HUES48 (cell line): Measurements from ENCODE around the gene PPIE.
"Not testable (repeated sequence)": the region's sequence is repeated elsewhere in the genome, so short reads cannot be mapped to it uniquely, and the experiment has no call there.

Source experiments
- H3K27ac ChIP-seq: one replicate; pipeline ENCODE4 v1.7.0; 2013; ENCODE audit warnings: low read depth, low read length, inconsistent platforms
- H3K27me3 ChIP-seq: 2 replicates; pipeline ENCODE4 v1.6.1; 2013; ENCODE audit warnings: mild to moderate bottlenecking, low read length; ENCODE audit not compliant: control insufficient read depth, insufficient read depth
- H3K36me3 ChIP-seq: 2 replicates; pipeline ENCODE4 v1.6.1; 2013; ENCODE audit warnings: low read length; ENCODE audit not compliant: control insufficient read depth, insufficient read depth
- H3K4me1 ChIP-seq: 2 replicates; pipeline ENCODE4 v1.6.1; 2013; ENCODE audit warnings: mild to moderate bottlenecking, low read length; ENCODE audit not compliant: control insufficient read depth, insufficient read depth
- H3K4me3 ChIP-seq: 2 replicates; pipeline ENCODE4 v1.5.1; 2013; ENCODE audit warnings: mild to moderate bottlenecking, low read depth, low read length
- H3K9ac ChIP-seq: 2 replicates; pipeline ENCODE4 v1.6.1; 2013; ENCODE audit warnings: mild to moderate bottlenecking, low read depth, low read length, moderate library complexity
- H3K9me3 ChIP-seq: 2 replicates; pipeline ENCODE4 v1.6.1; 2013; ENCODE audit warnings: low read length; ENCODE audit not compliant: control insufficient read depth, insufficient read depth

The PPIE gene

DNA sequence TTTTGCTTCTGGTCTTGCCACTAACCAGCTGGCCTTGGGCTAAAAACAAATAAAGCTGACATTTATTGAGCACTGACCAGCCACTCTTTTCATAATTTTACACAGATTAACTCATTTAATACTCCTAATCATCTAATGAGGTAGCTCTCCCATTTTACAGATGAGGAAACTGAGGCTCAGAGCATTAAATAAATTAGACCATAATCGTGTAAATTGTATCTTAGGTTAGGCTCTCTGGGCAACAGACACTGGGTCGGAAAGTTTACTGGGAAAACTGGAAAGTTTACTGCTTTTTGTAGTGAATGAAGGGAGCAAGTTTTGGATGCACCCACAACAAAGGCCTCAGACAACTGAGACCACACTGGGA lies 42.6 kb downstream of the PPIE start:
- no peak overlapping the region for H3K9ac ChIP-seq
- peaks cover 39% of the 10 kb centered on the region for H3K27me3 ChIP-seq
- H3K36me3 ChIP-seq = no peaks in the 10 kb centered on the region
- H3K4me3 ChIP-seq = no peak overlapping the region
- H3K27ac ChIP-seq = no peak overlapping the region
- H3K4me1 ChIP-seq = no peaks in the 10 kb centered on the region
- no peaks in the 10 kb centered on the region for H3K9me3 ChIP-seq

DNA sequence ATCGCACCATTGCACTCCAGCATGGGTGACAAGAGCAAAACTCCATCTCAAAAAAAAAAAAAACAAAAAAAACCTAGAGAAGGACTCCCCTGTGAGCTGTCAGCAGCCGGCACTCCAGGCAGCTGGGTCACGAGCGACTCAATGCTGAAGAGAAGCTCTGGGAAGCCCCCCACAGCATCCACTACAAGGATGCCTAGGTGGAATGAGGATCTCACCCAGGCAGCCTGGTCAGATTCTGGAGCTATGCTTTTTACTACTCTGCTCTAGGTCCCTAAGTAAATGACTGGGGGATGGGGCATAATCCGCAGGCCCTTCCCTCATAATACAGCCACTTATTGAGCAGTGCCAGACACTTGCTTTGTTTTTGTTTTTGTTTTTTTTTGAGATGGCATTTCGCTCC lies 43.4 kb downstream of the PPIE start:
- H3K4me1 ChIP-seq = no peaks in the 10 kb centered on the region
- H3K27ac ChIP-seq = no peak overlapping the region
- H3K9me3 ChIP-seq = no peaks in the 10 kb centered on the region
- H3K36me3 ChIP-seq = no peaks in the 10 kb centered on the region
- peaks cover 44% of the 10 kb centered on the region for H3K27me3 ChIP-seq
- no peak overlapping the region for H3K4me3 ChIP-seq
- H3K9ac ChIP-seq = no peak overlapping the region

DNA sequence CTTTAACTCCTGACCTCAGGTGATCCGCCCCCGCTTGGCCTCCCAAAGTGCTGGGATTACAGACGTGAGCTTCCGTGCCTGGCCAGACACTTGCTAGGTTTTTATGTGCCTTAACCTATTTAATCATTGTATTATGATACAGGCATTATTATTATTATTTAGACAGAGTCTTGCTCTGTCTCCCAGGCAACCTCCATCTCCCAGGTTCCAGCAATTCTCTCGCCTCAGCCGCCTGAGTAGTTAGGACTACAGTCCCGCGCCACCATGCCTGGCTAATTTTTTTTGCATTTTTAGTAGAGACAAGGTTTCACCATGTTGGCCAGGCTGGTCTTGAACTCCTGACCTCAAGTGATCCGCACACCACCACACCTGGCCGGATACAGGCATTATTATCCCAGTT lies 44.0 kb downstream of the PPIE start:
- not testable (repeated sequence) for H3K4me3 ChIP-seq, H3K27ac ChIP-seq, H3K9me3 ChIP-seq, H3K36me3 ChIP-seq, H3K9ac ChIP-seq, H3K4me1 ChIP-seq
- H3K27me3 ChIP-seq = peaks cover 50% of the 10 kb centered on the region

DNA sequence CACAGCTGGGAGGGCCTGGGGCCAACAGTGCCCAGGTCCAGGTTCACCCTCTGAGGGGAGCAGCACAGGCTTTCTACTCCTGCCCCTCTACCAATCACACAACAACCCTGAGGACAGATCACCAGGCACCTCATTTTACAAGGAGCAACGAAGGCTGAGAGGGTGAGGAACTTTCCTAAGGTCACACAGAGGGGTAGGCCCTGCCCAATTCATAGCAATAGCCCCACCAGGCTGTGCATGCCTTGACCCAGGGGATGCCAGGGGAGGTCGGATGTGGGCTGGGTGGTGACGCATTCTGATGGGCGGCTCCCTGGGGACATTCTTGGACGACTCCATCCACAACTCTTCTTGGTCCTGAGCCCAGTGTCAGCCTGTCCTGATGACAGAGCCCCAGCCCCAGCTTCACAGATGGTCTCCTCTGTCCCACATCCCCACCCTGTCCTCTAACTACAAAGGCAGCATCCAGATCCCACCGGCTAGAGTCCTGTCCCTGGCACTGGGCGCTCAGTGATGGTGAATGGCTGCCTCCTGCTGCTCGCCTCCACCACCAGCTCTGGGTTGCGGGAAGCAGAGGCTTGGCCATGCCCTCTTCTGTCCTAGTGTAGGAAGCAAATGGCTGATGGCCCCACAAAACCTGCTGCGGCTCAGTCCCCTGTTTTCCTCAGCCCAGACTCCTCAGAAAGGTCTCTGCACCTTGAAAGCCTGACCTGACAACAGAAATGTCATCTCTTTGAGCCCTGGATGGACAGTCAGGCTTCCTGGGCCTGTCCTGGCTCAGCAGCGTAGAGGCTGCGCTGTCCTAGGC lies 47.8 kb downstream of the PPIE start:
- H3K4me3 ChIP-seq, H3K36me3 ChIP-seq, H3K4me1 ChIP-seq, H3K27ac ChIP-seq, H3K9ac ChIP-seq, H3K9me3 ChIP-seq: not testable (repeated sequence)
- peaks cover 75% of the 10 kb centered on the region for H3K27me3 ChIP-seq

DNA sequence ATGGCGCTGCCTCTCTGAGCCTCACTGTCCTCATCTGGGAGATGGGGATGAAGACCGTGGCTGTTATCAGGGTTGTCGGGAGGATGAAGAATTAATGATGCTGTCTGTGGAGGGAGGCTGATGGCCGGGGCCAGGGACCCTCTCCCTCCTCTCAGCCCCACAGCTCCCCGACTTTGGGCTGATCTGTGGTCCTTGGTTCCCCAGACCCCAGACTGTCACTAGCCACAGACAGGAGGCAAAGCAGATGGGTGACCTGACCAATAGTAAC lies 48.4 kb downstream of the PPIE start:
- not testable (repeated sequence) for H3K4me1 ChIP-seq, H3K9ac ChIP-seq, H3K36me3 ChIP-seq, H3K4me3 ChIP-seq, H3K27ac ChIP-seq, H3K9me3 ChIP-seq
- peaks cover 80% of the 10 kb centered on the region for H3K27me3 ChIP-seq

DNA sequence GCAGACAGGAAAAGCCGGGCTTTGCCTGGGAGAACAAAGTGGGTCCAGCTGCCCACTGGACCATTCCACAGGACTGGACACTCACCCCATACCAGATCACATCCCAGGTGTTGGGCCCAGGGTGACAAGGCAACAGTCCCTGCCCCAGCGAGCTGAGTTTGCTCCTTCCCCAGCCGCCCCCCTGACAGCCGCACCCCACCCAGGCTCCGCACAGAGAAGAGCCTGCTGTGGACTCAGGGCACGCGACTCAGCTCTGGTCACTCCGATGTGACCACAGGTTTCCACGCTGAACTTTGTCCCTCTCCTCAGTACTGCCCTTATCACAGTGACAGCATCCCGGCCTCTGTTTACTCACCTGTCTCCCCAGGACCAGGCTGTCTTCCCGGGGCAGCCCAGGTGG lies 48.8 kb downstream of the PPIE start:
- H3K9ac ChIP-seq = no peak overlapping the region
- H3K4me3 ChIP-seq = no peak overlapping the region
- peaks cover 83% of the 10 kb centered on the region for H3K27me3 ChIP-seq
- H3K36me3 ChIP-seq = no peaks in the 10 kb centered on the region
- H3K27ac ChIP-seq = no peak overlapping the region
- no peaks in the 10 kb centered on the region for H3K9me3 ChIP-seq
- no peaks in the 10 kb centered on the region for H3K4me1 ChIP-seq

DNA sequence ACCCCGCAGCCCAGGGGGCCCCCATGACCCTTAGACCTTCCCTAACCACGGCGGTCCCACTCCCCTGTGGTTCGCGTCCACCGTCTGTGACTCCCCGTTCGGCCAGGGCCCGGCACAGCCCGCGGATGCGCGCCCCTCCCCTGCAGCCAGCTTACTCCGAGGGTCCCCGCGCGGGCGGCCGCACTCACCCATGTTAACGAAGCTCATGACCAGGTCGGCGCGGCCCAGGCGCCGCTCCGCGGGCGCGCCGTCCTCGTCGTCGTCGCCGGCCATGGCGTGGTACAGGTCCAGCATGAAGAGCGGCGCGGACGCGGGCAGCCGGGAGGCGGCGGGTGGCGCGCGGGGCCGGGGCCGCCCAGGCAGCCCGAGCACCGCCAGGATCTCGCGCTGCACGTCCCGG lies 49.3 kb downstream of the PPIE start:
- H3K4me1 ChIP-seq, H3K9me3 ChIP-seq: not testable (repeated sequence)

DNA sequence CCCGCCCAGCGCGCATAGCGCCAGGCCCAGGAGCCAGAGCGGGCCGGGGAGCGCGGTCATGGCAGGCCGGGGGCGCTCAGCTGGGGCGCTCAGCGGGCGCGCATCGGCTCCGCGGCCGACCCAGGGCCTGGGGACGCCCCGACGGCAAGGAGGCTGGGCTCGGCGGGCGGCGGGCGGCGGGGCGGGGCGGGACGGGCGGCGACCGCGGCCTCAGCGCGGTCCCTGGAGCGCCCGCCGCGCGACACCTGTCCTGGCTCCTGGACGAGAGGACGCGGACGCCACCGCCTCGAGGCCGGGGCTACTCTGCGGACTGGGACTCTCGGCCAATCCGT lies 49.7 kb downstream of the PPIE start:
- Histone ChIP-seq H3K27me3 (peaks cover 79% of the 10 kb centered on the region), H3K36me3 (no peaks in the 10 kb centered on the region), H3K27ac (no peak overlapping the region), H3K4me1 (no peaks in the 10 kb centered on the region), H3K4me3 (peak overlapping the region; percentile 56; the same call in 1 of the 2 replicates), H3K9ac (no peak overlapping the region), H3K9me3 (no peaks in the 10 kb centered on the region)

More for the DNA sequence above, 49.3 kb downstream of the PPIE start:
- H3K9ac ChIP-seq, H3K36me3 ChIP-seq, H3K4me3 ChIP-seq, H3K27ac ChIP-seq: not testable (repeated sequence)
- peaks cover 83% of the 10 kb centered on the region for H3K27me3 ChIP-seq

DNA sequence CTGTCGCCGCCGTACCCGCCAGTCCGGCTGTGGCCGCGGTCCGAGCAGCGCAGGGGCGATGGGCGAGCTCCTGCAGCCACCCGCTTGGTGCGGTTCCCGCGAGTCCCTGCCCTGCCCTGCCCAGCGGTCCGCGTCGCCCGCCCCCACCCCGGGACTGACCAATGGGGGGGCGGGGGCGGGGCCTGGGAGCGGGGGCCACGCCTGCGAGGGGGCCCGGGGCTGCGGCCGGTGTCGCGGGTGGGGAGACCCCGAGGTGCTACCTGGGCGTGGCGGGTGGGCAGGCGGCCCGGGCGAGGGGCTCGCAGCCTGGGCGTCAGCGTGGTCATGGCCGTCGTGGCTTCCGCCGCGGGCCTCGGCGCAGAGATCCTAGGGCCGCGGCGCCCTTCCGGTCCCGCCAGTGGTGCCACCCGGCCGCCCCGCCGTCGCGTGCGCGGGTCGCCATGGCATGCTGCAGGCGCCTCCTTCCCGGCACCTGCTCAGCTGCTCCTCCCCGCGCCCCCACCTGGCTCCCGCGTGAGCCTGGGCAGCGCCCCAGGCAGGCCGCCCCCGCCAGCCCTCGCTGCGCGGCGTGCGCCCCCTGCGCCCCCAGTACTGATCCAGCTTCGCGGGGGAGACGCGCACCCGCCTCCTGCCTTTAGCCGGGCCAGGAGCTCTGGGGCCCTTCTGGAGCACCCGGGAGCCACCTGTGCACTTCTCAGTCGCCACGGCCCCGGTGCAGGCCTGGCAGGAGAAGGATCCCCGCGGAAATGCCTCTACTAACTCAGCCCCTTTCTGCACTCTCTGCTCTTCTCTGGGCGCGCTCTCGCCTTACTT lies 50.3 kb downstream of the PPIE start, which contains the start of gene BMP8B:
Gene BMP8B, minus strand, starts transcription at position 108 of the 813 bp plus-strand sequence. CDS start 380 bp downstream, outside the sequence.
- Histone ChIP-seq H3K4me3 (peak within 1 kb of the TSS; percentile 56), H3K27me3 (peaks cover 73% of the 10 kb centered on the region), H3K9ac (no peak within 1 kb of the TSS), H3K4me1 (no peaks in the 10 kb centered on the region), H3K36me3 (no peaks in the 10 kb centered on the region), H3K9me3 (no peaks in the 10 kb centered on the region), H3K27ac (no peak within 1 kb of the TSS)

DNA sequence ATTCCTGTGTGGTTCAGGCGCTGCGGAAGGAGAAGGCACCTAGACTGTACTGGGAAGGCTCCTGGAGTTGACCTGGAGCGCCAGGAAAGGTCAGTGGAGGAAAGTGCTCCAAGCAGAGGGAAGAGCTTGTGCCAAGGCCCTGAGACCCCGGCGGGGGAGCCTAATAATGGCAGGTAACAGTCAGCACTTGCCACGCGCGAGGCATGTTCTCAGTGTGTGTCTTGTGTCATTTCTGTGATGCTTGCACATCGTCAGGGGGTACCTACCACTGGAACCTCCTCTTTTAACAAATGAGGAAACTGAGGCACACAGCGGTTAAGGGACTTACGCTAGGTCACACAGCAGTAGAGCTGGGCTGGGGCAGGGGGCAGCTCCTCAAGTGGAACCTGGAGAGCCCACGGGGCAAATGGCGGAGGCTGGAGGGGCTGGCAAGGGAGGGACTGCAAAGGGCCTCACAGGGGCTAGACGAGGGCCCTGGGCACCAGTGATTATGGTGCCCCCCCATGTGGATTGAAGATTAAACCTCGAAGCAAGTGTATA lies 51.0 kb downstream of the PPIE start:
- Histone ChIP-seq H3K4me1 (no peaks in the 10 kb centered on the region), H3K27me3 (peaks cover 73% of the 10 kb centered on the region), H3K9ac (no peak overlapping the region), H3K27ac (no peak overlapping the region), H3K36me3 (no peaks in the 10 kb centered on the region), H3K9me3 (no peaks in the 10 kb centered on the region), H3K4me3 (peak overlapping the region; percentile 56)

DNA sequence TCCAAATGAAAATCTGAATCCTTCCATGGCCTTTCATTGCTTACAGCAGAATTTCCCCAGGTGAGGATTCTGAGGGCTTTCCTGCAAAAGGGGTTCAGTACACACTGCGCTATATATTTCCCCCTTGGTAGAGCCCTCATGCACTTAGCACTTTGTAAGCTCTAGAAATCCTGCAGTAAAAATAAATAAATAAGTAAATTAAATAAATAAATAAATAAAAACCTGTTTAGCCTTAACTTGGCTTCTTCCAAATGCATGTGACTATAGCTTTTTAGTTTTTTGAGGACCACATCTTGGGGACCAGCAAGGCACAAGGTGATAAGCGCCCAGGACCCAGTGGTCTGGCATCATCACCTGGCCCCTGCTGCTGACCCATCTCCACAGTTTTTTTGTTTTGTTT lies 53.2 kb downstream of the PPIE start:
- Histone ChIP-seq H3K4me1 (no peaks in the 10 kb centered on the region), H3K4me3 (no peak overlapping the region), H3K9me3 (no peaks in the 10 kb centered on the region), H3K27ac (no peak overlapping the region), H3K27me3 (peaks cover 61% of the 10 kb centered on the region), H3K36me3 (no peaks in the 10 kb centered on the region), H3K9ac (no peak overlapping the region)
